Hematopoietic multipotent progenitor cell treated with erythropoietin and hydrocortisone succinate and interleukin-3 and kit ligand, for 8 days (in vitro differentiated cells): Measurements from ENCODE around the gene ZNFX1.
"Not testable (repeated sequence)": the region's sequence is repeated elsewhere in the genome, so short reads cannot be mapped to it uniquely, and the experiment has no call there.

Source experiments
- DNase-seq: peaks from one replicate; pipeline ENCODE4 v3.0.0-alpha.2; 2015

The ZNFX1 gene

GRCh38 chr20:49245921-49246740 is 31.7 kb downstream of the ZNFX1 start:
- peak; percentile 67 for DNase-seq

- no peak for DNase-seq
Measured at GRCh38 chr20:49237531-49237930, 40.3 kb downstream of the ZNFX1 start.

GRCh38 chr20:49236301-49236700 is 41.6 kb downstream of the ZNFX1 start:
- DNase-seq, result no peak

GRCh38 chr20:49234831-49235230 is 43.0 kb downstream of the ZNFX1 start:
- no peak for DNase-seq

- DNase-seq, result no peak
Measured at GRCh38 chr20:49233226-49233625, 44.6 kb downstream of the ZNFX1 start.

GRCh38 chr20:49231471-49231870 is 46.4 kb downstream of the ZNFX1 start:
- DNase-seq, result no peak

GRCh38 chr20:49230561-49231133 is 47.2 kb downstream of the ZNFX1 start:
- DNase-seq, result peak; percentile 74

GRCh38 chr20:49230021-49230420 is 47.8 kb downstream of the ZNFX1 start:
- DNase-seq, result peak; percentile 43

GRCh38 chr20:49229381-49229780 is 48.5 kb downstream of the ZNFX1 start:
- no peak for DNase-seq

GRCh38 chr20:49228676-49229075 is 49.2 kb downstream of the ZNFX1 start:
- DNase-seq, result no peak

GRCh38 chr20:49225896-49226295 is 52.0 kb downstream of the ZNFX1 start:
- no peak for DNase-seq

- DNase-seq, result no peak
Measured at GRCh38 chr20:49219924-49220831, 57.7 kb downstream of the ZNFX1 start.

- peak; percentile 99 for DNase-seq
Measured at GRCh38 chr20:49219091-49219923, 58.5 kb downstream of the ZNFX1 start, which contains the start of gene DDX27. Gene DDX27 (plus strand): TSS chr20:49219416. CDS start chr20:49219449, 33 bp downstream.

GRCh38 chr20:49218739-49219090 is 59.1 kb downstream of the ZNFX1 start:
- DNase-seq, result not testable (repeated sequence)

- peak; percentile 94 for DNase-seq
Measured at GRCh38 chr20:49216991-49217578, 60.8 kb downstream of the ZNFX1 start.

GRCh38 chr20:49215232-49215631 is 62.6 kb downstream of the ZNFX1 start:
- no peak for DNase-seq

GRCh38 chr20:49214571-49214970 is 63.3 kb downstream of the ZNFX1 start:
- DNase-seq, result no peak

GRCh38 chr20:49210757-49211110 is 67.1 kb downstream of the ZNFX1 start:
- DNase-seq, result no peak

GRCh38 chr20:49210101-49210756 is 67.6 kb downstream of the ZNFX1 start:
- no peak for DNase-seq

GRCh38 chr20:49207076-49207475 is 70.8 kb downstream of the ZNFX1 start:
- peak; percentile 47 for DNase-seq

- no peak for DNase-seq
Measured at GRCh38 chr20:49203746-49204145, 74.1 kb downstream of the ZNFX1 start.

- DNase-seq, result no peak
Measured at GRCh38 chr20:49203011-49203410, 74.8 kb downstream of the ZNFX1 start.
